GM19238 (cell line): ENCODE measurements around the gene TBK1.
"Not testable (repeated sequence)": the region's sequence is repeated elsewhere in the genome, so short reads cannot be mapped to it uniquely, and the experiment has no call there.

Source experiments
- DNase-seq: peaks from one replicate; pipeline ENCODE4 v3.0.0; 2011; ENCODE audit warnings: low spot score; ENCODE audit not compliant: insufficient read length

Gene TBK1

DNA sequence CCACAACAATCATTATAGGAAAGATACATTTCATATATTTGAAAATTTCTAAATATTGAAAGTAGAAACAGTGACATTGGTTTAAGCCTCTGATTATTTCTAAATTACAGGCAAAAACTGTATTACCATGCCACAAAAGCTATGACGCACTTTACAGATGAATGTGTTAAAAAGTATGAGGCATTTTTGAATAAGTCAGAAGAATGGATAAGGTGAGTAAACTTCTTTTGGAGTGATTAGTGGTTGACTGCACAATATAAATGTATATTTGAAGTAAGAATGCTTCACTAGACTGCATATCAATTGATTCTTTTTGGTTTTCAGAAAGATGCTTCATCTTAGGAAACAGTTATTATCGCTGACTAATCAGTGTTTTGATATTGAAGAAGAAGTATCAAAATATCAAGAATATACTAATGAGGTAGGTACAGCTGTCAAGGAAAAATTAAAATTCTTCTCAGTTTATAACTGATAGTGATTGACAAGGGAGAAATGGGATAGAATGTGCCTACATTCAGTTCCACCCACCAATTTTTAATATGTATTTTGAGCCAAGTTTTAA lies 45.0 kb downstream of the TBK1 start:
- no peak for DNase-seq

DNA sequence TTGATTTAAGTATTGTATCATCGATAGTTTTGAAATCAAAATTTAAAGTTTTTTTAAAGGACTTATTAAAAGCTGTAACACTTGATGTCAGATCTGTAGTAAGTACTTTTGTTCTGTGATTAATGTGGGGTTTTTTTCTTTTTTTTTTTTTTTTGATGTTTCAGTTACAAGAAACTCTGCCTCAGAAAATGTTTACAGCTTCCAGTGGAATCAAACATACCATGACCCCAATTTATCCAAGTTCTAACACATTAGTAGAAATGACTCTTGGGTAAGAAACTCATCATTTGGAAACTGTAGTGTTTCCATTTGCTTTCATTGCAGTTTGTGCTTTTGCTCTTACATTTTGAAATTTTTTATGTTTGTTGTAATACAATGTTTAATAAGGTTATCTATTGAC lies 45.6 kb downstream of the TBK1 start:
- no peak for DNase-seq

- DNase-seq: no peak
These were observed 46.0 kb downstream of the TBK1 start for GRCh38 chr12:64497903-64498302.

DNA sequence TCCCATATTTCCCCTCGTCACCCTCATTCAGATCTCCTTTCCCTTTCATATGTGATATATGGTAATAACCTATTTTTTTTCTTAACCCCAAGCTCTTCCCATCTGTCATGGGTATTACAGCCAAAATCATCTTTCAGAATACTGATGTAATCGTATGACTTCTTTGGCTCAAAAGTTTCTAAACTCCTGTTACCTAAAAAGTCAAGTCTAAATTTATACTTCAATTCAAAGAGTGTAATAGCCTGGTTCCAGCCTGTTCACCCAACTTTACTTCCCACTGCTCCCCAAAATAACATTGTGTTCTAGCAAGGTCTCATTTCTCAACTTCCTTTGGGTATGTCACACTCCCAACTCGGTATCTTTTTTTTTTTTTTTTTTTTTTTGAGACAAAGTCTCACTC lies 48.5 kb downstream of the TBK1 start:
- DNase-seq: no peak

- no peak for DNase-seq
These were observed 49.6 kb downstream of the TBK1 start for GRCh38 chr12:64501486-64501885.

GRCh38 chr12:64506955-64507354 lies 55.0 kb downstream of the TBK1 start:
- no peak for DNase-seq

DNA sequence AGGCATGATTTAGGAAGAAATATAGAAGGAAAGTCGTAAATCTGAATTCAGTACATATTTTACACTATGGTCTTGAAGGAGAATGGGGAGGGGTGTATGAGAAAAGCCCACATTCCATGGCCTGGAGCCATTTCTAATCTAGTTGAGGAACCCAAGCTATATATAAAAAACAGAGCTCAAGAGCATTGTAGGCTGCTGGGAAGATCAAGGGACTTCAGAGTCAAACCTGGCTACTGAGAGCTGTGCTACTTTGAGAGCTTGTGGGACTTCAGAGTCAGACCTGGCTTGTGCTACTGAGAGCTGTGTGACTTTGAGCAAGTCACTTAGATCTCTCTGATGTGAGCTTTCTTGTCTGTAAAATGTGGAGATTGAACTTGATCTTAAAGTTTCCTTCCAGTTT lies 58.7 kb downstream of the TBK1 start:
- no peak for DNase-seq

- DNase-seq: no peak
These were observed 66.5 kb downstream of the TBK1 start for GRCh38 chr12:64518396-64518795.

GRCh38 chr12:64521833-64522232 lies 69.9 kb downstream of the TBK1 start:
- no peak for DNase-seq

- no peak for DNase-seq
These were observed 70.4 kb downstream of the TBK1 start for GRCh38 chr12:64522316-64522715.

DNA sequence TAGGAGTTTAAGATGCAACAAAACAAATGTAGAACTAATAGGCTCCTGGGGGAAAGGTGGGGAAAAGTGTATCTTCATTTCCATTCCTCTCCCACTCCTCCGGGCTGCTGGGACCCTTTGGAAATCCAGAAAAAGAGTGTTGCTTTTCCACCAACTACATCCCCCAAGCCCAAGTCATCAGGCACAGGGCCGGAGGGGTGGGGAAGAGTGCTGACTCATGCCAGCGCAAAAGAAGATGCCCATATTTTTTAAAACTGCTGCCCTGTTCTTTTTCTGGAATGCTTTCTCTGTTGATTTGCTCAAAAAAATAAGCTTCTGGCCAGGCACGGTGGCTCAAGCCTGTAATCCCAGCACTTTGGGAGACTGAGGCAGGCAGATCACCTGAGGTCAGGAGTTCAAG lies 70.9 kb downstream of the TBK1 start:
- DNase-seq: no peak

DNA sequence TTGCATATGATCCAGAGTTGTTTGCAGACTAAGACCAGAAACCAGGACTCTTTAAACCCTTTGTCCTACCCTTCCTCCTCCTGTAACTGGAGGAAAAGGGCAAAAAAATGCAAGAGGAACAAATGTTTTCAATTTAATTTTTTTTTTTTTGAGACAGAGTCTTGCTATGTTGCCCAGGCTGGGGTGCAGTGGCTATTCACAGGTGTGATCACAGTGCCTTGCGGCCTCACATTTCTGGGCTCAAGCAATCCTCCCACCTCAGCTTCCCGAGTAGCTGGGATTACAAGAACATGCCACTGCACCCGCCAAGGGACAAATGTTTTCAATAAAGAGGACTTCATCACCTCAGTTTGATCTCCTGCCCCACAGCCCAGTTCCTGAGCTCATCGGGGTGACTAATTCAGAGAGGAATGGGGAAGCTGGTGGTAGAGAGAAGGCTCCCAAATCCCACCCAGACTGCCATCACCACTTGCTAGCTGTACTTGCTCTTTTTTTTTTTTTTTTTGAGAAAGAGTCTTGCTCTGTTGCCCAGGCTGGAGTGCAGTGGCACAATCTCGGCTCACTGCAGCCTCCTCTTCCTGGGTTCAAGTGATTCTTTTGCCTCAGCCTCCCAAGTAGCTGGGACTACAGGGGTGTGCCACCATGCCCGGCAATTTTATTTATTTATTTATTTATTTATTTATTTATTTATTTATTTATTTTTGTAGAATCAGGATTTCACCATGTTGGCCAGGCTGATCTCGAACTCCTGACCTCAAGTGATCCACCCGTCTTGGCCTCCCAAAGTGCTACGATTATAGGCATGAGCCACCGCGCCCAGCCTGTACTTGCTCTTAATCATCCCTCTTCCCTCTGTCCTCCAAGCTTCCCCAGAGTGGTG lies 71.9 kb downstream of the TBK1 start:
- DNase-seq: not testable (repeated sequence)

- DNase-seq: no peak
These were observed 73.7 kb downstream of the TBK1 start for GRCh38 chr12:64525461-64526160.

DNA sequence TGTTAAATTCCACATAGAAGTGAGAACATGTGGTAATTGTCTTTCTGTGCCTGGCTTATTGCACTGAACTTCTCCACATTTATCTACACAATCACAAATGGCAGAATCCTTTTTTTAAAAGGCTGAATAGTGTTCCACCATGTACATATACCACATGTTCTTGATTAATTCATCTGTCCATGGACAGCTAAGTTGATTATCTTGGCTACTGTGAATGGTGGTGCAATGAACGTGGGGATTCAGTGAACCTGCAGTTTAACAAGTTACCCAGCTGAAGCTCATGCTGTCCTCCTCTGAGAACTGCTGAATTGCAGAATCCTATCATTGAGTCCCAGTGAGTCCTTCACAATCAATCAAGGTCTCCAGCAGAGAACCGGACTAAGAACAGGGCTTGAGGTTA lies 74.9 kb downstream of the TBK1 start:
- DNase-seq: no peak

DNA sequence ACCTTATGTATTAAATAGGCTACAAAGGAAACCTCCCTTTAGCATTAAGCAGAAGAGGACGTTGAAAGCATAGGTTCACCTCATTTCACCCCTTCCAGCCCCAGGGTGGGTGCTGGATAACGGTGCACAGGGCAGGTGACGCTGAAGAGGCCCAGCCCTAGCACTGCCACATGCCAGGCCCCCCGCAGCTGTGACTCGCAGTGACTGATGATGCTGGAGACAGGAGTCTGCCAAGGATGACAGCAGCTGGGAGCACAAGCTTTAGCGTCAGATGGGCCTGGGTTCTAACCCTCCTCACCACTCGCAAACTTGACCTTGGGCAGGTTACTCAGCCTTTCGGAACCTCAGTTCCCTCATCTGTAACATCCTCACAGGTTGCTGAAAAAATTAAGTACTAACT lies 76.7 kb downstream of the TBK1 start:
- DNase-seq: no peak

GRCh38 chr12:64530566-64530965 lies 78.6 kb downstream of the TBK1 start:
- DNase-seq: no peak

GRCh38 chr12:64531665-64532334 lies 79.9 kb downstream of the TBK1 start:
- DNase-seq: no peak

DNA sequence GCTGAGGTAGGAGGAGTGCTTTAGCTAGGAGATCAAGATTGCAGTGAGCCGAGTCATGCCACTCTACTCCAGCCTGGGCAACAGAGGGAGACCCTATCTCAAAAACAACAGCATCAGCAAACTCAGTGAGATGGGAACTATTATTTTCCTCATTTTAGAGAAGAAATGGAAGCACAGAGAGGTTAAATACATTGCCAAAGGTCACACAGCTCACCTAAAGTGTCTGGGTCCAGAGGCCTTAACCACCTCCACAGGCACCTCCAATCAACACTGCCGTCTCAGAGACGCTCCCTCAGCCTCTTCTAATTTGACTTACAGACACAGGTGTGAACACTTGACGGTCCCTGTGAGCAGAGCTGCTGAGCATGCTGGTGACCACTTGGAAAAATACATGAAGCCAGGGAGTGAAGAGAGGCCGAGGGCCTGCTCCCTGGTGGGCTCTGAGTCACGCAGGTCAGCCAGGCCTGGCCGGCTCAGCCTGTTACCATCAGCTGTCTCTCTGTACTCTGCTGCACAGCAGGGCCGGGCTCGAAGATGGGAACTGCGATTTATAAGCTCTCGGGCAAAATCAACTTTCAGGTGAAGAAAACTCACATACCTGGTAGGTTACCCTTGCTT lies 80.9 kb downstream of the TBK1 start:
- DNase-seq: no peak

- no peak for DNase-seq
These were observed 82.8 kb downstream of the TBK1 start for GRCh38 chr12:64534672-64535199.

DNA sequence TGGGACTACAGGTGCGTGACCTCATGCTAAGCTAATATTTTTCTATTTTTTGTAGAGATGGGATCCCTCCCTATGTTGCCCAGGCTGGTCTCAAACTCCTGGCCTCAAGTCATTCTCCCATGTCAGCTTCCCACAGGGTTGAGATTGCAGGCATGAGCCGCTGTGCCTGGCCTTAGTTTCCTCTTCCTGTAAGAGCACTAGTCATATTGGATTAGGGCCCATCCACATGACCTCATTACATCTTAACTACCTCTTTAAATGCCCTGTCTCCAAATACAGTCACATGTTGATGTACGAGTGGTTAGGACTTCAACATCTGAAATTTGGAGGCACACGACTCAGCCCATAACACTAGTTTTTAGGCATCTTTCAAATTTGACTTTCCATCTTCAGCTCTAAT lies 86.2 kb downstream of the TBK1 start:
- DNase-seq: no peak

DNA sequence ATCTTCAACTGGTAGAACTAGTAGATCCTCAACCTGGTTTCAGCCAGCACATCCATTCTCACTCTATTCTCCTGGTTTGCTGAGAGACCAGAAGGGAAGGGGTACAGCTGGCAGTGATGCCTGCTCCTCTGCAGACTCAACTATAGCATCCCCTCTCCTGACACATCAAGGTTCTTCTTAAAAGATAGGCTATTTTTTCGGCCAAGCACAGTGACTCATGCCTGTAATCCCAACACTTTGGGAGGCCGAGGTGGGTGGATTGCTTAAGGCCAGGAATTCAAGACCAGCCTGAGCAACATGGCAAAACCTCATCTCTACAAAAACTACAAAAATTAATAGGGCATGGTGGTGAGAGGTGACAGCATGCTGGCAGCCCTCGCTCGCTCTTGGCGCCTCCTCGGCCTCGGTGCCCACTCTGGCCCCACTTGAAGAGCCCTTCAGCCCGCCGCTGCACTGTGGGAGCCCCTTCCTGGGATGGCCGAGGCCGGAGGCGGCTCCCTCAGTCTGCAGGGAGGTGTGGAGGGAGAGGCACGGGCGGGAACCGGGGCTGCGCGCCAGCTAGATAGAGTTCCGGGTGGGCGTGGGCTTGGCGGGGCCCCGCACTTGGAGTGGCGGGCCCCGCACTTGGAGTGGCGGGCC lies 90.6 kb downstream of the TBK1 start:
- not testable (repeated sequence) for DNase-seq
